HCT116 (cell line): ENCODE measurements around the gene NTSR1. TPM values are rescaled to one million over a fixed set of nuclear protein-coding genes. Genes with fewer than 3 reads are reported as not detected.

Source experiments
- ATAC-seq: fragments of 200-7000 bp; cut with Tn5 transposase; 2 replicates; pipeline ENCODE4 v1.9.1; 2020; ENCODE audit warnings: mild to moderate bottlenecking, moderate library complexity
- BruUV-seq: library from RNA; stranded (reverse); fragments of 400-500 nt; replicated peaks from 2 replicates; lab custom pipeline; 2021; lab: Mats Ljungman, UMichigan
- CTCF ChIA-PET: fragments of 300-600 bp; sonication (Branson Sonifier 250); formaldehyde crosslinking; loops from one replicate; lab custom pipeline; 2021; ENCODE audit warnings: antibody characterized with exemption; lab: Charles Lee
- POLR2A ChIA-PET: fragments of 300-600, 350-600 bp; sonication (Branson Sonifier 250); formaldehyde crosslinking; loops from one replicate; lab custom pipeline; 2021; ENCODE audit warnings: antibody characterized with exemption; lab: Charles Lee
- RAD21 ChIA-PET, 2 experiments: fragments of 300-600 bp; sonication (Branson Sonifier 250); formaldehyde crosslinking; loops; one replicate each; lab custom pipeline; 2023; ENCODE audit warnings: low total read pairs in 2 of 2; ENCODE audit not compliant: uncharacterized antibody in 2 of 2, unreplicated experiment in 2 of 2, low non-redundant PET in 1 of 2; lab: Charles Lee
- DNase-seq: peaks from one replicate; pipeline ENCODE4 v3.0.0-alpha.2; 2010; ENCODE audit warnings: low read depth, low spot score
- H2AFZ ChIP-seq: fragments of 200-600 bp; shearing (Covaris generic), sonication (generic); 2 replicates; pipeline ENCODE4 v1.6.1; 2017; ENCODE audit warnings: low read depth, mixed run types, mixed read lengths, antibody characterized with exemption, low read length; ENCODE audit not compliant: poor library complexity, severe bottlenecking
- H3K27ac ChIP-seq: 2 replicates; pipeline ENCODE4 v1.5.1; 2012; ENCODE audit warnings: low read depth, low read length
- H3K27me3 ChIP-seq: fragments of 200-600 bp; sonication (generic); 2 replicates; pipeline ENCODE4 v1.6.1; 2016; ENCODE audit warnings: mixed run types, low read length, mixed read lengths; ENCODE audit not compliant: insufficient read depth
- H3K36me3 ChIP-seq, 2 experiments: fragments of 200-500 bp in 1 of 2; fragments of 200-600 bp in 1 of 2; sonication (Bioruptor generic) in 1 of 2; sonication (generic) in 1 of 2; 2 replicates each; pipeline versions ENCODE4 v1.5.1 to v1.6.1; 2014 to 2016; ENCODE audit warnings: low read length in 2 of 2, inconsistent platforms in 1 of 2, mixed read lengths in 1 of 2, mixed run types in 1 of 2; ENCODE audit not compliant: insufficient read depth in 2 of 2, control insufficient read depth in 1 of 2
- H3K4me1 ChIP-seq, 2 experiments: fragments of 200-600 bp in 1 of 2; sonication (generic) in 1 of 2; 2 replicates each; pipeline versions ENCODE4 v1.5.1 to v1.6.1; 2012 to 2017; ENCODE audit warnings: low read length in 2 of 2, inconsistent platforms in 1 of 2, mild to moderate bottlenecking in 1 of 2, mixed read lengths in 1 of 2, mixed run types in 1 of 2, moderate library complexity in 1 of 2; ENCODE audit not compliant: insufficient read depth in 2 of 2, control insufficient read depth in 1 of 2
- H3K4me2 ChIP-seq: fragments of 200-600 bp; sonication (generic); 2 replicates; pipeline ENCODE4 v1.6.1; 2017; ENCODE audit warnings: mixed run types, low read length, mixed read lengths
- H3K4me3 ChIP-seq, 2 experiments: fragments of 200-600 bp in 1 of 2; sonication (generic) in 1 of 2; replicated peaks in 1 of 2; 2 replicates each; pipeline ENCODE4 v1.5.1; 2011 to 2016; ENCODE audit warnings: low read length in 2 of 2, control low read depth in 1 of 2, low read depth in 1 of 2, mild to moderate bottlenecking in 1 of 2, mixed read lengths in 1 of 2, mixed run types in 1 of 2
- H3K79me2 ChIP-seq: fragments of 200-600 bp; sonication (generic); 2 replicates; pipeline ENCODE4 v1.6.1; 2017; ENCODE audit warnings: mild to moderate bottlenecking, mixed run types, low read length, moderate library complexity, mixed read lengths; ENCODE audit not compliant: insufficient read depth
- H3K9ac ChIP-seq: fragments of 200-600 bp; sonication (generic); 2 replicates; pipeline ENCODE4 v1.6.1; 2016; ENCODE audit warnings: low read length, mixed read lengths
- H3K9me2 ChIP-seq: fragments of 200-600 bp; sonication (generic), shearing (Covaris generic); 2 replicates; pipeline ENCODE4 v1.6.1; 2017; ENCODE audit warnings: mixed run types, mild to moderate bottlenecking, moderate library complexity; ENCODE audit not compliant: insufficient read depth
- H3K9me3 ChIP-seq, 2 experiments: fragments of 200-500 bp in 1 of 2; fragments of 200-600 bp in 1 of 2; sonication (Bioruptor generic) in 1 of 2; sonication (generic) in 1 of 2; 2 replicates each; pipeline ENCODE4 v1.6.1; 2014 to 2017; ENCODE audit warnings: low read length in 2 of 2, mixed read lengths in 2 of 2, inconsistent platforms in 1 of 2, low read depth in 1 of 2, mild to moderate bottlenecking in 1 of 2, mixed run types in 1 of 2, moderate library complexity in 1 of 2; ENCODE audit not compliant: control insufficient read depth in 1 of 2, insufficient read depth in 1 of 2
- H4K20me1 ChIP-seq: fragments of 200-600 bp; sonication (generic), shearing (Covaris generic); 2 replicates; pipeline ENCODE4 v1.6.1; 2017; ENCODE audit warnings: mixed run types, mild to moderate bottlenecking, moderate library complexity; ENCODE audit not compliant: insufficient read depth
- ATF3 ChIP-seq: IDR thresholded peaks from 2 replicates; pipeline ENCODE4 v1.6.1; 2012
- ELF1 ChIP-seq: IDR thresholded peaks from 2 replicates; pipeline ENCODE4 v1.6.1; 2012; ENCODE audit warnings: low read depth, borderline replicate concordance
- EZH2 ChIP-seq: fragments of 200-600 bp; sonication (generic); IDR thresholded peaks from 2 replicates; pipeline ENCODE4 v1.6.1; 2017; ENCODE audit warnings: antibody characterized with exemption, mixed run types
- FOSL1 ChIP-seq: IDR thresholded peaks from 2 replicates; pipeline ENCODE4 v1.6.1; 2012; ENCODE audit warnings: low read depth
- POLR2AphosphoS5 ChIP-seq: IDR thresholded peaks from 2 replicates; pipeline ENCODE4 v1.6.1; 2011; ENCODE audit warnings: mild to moderate bottlenecking, low read depth, low read length, moderate library complexity
- SIN3A ChIP-seq: IDR thresholded peaks from 2 replicates; pipeline ENCODE4 v1.6.1; 2012; ENCODE audit warnings: low read depth
- YY1 ChIP-seq: IDR thresholded peaks from 2 replicates; pipeline ENCODE4 v1.6.1; 2011; ENCODE audit warnings: low read length, low read depth, moderate library complexity, mild to moderate bottlenecking; ENCODE audit not compliant: insufficient replicate concordance; ENCODE audit errors: extremely low read depth
- ZBTB33 ChIP-seq: IDR thresholded peaks from 2 replicates; pipeline ENCODE4 v1.6.1; 2011; ENCODE audit warnings: mild to moderate bottlenecking, low read length, moderate library complexity; ENCODE audit not compliant: insufficient replicate concordance; ENCODE audit errors: extremely low read depth
- intact Hi-C: fragments of 100-400 bp; cut with micrococcal nuclease; formaldehyde crosslinking; loops from 2 replicates; pipeline ENCODE4 v1.10.0; 2022
- total RNA-seq: library from RNA; stranded (reverse); gene quantifications from one replicate; pipeline ENCODE4 v1.2.1, GENCODE V29; 2021; ENCODE audit not compliant: unreplicated experiment
- TF ChIP-seq, protein P1 (sequence below): IDR thresholded peaks from 2 replicates; pipeline ENCODE4 v1.6.1; 2012

Gene NTSR1
- total RNA-seq, 1 experiment from 2014 or later: 187 TPM

GRCh38 chr20:62786157-62786556 is 77.5 kb downstream of the NTSR1 start:
- H3K4me3 ChIP-seq: no peak overlapping the region
- no peaks in the 10 kb centered on the region for H3K36me3 ChIP-seq
- ChIA-PET RAD21 (no interaction called here), POLR2A (no interaction called here), CTCF (no interaction called here)
- H3K79me2 ChIP-seq: no peaks in the 10 kb centered on the region
- BruUV-seq: no TSS peak
- no peaks in the 10 kb centered on the region for H3K9me2 ChIP-seq
- H3K4me2 ChIP-seq: no peak overlapping the region
- H3K27me3 ChIP-seq: no peaks in the 10 kb centered on the region
- intact Hi-C loops: no loop called here
- no peak for ATAC-seq
- TF ChIP-seq, protein P1, sequence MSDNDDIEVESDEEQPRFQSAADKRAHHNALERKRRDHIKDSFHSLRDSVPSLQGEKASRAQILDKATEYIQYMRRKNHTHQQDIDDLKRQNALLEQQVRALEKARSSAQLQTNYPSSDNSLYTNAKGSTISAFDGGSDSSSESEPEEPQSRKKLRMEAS: no peak
- TF ChIP-seq FOSL1 (no peak), ATF3 (no peak), POLR2AphosphoS5 (no peak), SIN3A (no peak), ZBTB33 (no peak), EZH2 (no peak), YY1 (no peak), ELF1 (no peak)
- no peak overlapping the region; the same call in 1 of the 2 replicates for H3K27ac ChIP-seq
- H3K9me3 ChIP-seq: no peaks in the 10 kb centered on the region
- H4K20me1 ChIP-seq: no peaks in the 10 kb centered on the region
- H2AFZ ChIP-seq: no peak overlapping the region
- no peak for DNase-seq
- peaks cover 9 to 20% of the 10 kb centered on the region in 2 experiments; a peak in 3 of 4 replicates for H3K4me1 ChIP-seq
- no peak overlapping the region for H3K9ac ChIP-seq
